HG02938 (cell line): ENCODE data around the gene AGO4.
"Not testable (repeated sequence)": the region's sequence is repeated elsewhere in the genome, so short reads cannot be mapped to it uniquely, and the experiment has no call there.

ENCODE experiments used
- ATAC-seq: cut with Tn5 transposase; IDR thresholded peaks from one replicate; pipeline ENCODE4 v1.9.1; 2021; ENCODE audit warnings: mild to moderate bottlenecking, moderate library complexity; ENCODE audit not compliant: unreplicated experiment

Gene AGO4

DNA sequence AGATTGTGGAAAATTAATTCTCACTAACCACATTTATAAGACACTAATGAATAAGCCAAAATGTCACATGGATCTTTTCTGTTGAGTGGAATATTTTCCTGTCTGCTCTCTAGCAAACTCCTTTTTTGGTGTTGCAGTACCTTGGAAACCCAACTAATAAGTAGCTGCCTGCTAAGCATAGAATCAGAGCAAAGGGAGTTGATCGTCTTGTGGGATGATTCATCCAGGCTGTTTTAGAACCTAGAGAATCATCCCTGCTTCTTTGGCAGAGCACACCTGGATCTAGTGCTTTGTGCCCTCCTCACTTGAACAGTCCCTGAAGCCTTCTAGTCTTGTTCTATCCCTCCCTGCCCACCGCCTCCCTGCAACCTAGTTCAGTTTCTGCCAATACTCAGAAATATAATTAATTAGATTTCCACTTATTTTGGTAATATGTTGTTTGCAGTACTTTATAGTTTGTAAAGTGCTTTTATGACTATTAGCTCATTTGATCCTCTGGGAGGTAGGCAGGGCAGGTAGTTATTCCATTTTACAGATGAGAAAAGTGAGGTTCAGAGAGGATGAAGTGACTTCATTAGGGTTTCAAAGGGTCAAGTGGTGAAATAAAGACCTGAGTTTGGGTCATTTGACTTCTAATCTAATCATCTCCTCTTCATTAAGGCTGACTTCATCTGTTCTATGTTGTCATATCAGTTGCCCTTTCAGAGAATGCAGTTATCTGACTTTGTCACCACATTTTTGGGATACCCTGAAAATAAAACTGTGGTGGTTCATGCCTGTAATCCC, 2.5 kb downstream of the AGO4 start:
- no peak for ATAC-seq

DNA sequence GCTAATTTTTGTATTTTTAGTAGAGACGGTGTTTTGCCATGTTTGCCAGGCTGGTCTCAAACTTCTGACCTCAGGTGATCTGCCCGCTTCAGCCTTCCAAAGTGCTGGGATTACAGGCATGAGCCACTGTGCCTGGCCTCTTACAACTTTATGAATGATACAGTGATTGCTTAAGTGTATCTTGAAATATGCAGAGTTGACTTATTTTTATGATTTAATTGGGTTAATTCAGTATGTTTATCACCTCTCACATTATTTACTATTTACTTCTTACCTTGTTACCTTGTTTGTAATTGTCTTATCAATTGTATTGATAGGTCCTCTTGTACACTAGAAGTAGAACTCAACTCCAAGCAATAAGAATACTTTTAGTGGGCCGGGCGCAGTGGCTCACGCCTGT, 4.9 kb downstream of the AGO4 start:
- ATAC-seq, result not testable (repeated sequence)

DNA sequence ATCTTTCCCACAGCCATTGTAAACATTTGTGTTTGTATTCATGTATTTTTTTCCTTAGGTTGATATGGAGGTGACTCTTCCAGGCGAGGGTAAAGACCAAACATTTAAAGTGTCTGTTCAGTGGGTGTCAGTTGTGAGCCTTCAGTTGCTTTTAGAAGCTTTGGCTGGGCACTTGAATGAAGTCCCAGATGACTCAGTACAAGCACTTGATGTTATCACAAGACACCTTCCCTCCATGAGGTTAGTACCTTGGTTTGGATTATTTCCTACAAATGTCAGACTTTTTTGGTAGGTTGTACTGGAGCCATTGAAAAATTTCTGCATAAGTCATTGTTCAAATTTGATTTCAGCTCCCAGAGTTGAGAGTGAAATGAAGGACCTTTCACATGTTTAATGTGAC, 17.4 kb downstream of the AGO4 start:
- no peak for ATAC-seq

DNA sequence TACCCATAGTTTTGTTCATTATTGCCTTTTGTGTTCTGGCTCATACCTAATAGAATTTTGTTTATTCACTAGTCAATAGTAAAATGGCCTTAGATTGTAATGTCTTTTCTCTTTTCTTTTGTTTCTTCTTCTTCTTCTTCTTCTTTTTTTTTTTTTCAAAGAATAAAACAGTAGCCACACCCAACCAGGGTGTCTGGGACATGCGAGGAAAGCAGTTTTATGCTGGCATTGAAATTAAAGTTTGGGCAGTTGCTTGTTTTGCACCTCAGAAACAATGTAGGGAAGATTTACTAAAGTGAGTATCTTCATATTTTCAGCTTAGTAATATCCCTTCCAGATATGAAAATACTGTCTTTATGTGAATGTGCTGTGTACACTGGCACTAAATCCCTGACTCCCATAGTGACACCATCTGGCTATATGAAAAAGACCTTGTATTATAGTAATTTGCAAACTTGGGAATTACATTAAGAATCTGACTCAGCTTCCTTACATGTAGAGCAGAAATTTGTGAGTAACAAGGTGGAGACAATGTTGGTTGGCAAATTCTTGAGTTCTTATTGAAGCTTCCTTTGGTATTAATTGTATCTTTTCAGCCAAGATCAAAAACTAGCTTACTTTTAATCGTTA, 24.6 kb downstream of the AGO4 start:
- no peak for ATAC-seq

DNA sequence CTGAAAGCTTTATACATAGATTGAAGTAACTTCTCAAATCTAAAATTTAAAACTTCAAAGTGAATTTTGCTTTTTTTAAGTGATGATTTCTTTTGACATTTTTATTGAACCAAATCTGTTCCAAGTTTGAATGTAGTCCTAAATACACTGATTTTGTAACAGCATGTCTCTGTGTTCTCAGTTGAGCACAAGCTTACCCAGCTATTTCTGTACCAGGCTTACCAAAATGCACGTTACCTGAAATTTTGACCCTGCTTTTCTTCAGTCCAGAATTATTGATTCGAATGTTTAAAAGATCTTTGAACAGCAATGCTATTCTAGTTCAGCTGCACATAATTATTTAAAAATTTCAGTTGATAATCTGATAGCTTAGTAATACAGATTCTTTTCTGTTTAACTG, 25.6 kb downstream of the AGO4 start:
- ATAC-seq, result no peak

DNA sequence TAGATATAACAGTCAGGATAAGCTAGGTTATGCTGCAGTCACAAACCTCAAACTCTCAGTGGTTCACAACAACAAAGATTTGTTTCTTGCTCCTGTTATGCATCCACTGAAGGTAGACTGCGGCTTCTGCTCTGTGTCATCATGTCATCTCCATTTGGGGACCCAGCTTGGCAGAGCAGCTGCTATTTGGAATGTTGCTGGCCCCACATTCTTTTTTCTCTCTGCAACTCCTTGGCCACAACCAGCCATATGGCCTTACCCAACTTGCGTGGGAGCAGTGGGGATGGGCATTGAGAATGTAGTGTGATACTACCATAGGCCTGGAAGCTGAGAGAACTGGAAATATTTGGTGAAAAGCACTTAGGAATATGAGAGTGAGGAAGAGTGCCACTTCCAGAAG, 26.4 kb downstream of the AGO4 start:
- no peak for ATAC-seq

DNA sequence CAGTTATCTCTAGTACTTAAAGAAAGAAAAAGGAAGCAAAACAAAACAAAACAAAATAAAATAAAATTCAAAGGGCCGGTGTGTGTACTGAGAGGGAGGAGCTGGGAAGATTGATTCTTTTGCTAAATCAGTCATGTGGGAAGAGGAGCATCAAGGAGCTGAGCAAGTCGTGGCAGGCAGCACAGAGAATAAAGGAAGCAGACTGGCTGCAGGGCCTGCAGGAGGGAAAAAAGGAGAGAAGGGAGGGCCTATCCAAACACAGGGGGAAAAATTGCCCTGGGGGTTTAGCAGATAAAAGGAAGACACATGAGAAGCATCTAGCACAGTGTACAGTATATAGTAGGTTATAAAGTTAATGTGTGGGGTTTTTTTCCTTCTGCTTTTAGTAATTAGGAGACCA, 27.6 kb downstream of the AGO4 start:
- ATAC-seq, result no peak

DNA sequence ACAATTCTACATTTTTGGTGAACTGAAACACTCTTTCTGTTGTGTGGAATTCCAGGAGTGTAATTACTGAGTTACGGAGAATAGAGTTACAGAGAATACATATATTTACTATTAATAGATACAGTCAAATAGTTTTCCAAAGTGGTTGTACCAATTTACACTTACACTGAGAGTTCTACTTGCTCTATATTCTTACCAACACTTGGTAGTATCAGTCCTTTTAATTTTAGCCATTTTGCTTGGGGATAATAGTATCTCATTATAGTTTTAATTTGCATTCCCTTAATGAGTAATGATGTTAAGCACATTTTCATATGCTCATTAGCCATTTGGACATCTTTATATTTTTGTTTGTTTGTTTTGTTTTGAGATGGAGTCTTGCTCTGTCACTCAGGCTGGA, 28.9 kb downstream of the AGO4 start:
- ATAC-seq, result no peak

DNA sequence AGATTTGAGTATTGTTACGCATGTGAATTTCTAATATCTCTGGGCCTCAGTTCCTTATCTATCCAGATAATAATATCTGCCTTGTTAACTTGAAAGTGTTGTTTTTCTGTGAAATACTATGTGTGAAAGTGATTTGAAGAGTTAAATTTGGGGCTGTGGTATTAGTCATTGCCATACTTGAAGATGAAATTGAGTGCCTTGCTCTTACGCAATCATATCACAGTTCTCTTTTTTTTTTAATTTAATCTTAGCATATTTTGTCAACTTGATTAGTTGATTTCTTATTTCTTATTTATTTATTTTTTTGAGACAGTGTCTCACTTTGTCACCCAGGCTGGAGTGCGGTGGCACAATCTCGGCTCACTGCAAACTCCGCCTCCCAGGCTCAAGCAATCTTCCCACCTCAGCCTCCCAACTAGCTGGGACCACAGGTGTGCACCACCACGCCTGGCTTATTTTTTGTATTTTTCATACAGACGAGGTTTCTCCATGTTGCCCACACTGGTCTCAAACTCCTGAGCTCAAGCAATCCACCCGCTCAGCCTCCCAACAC, 31.0 kb downstream of the AGO4 start:
- no peak for ATAC-seq

DNA sequence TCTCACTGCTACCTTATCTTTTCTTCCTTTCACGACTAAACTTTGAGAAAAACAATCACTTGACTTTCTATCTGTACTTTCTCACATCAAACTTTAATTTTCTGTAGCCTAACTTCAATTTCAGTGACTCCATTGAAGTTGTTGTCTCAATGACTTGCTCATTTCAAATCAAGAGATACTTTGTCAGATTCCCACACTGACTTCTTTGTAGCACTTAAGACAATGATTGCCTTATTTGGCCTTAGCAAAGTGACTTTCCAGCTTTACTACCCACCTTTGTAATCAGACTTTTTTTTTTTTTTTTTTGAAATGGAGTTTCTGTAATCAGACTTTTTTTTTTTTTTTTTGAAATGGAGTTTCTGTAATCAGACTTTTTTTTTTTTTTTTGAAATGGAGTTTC, 37.0 kb downstream of the AGO4 start:
- ATAC-seq, result no peak

DNA sequence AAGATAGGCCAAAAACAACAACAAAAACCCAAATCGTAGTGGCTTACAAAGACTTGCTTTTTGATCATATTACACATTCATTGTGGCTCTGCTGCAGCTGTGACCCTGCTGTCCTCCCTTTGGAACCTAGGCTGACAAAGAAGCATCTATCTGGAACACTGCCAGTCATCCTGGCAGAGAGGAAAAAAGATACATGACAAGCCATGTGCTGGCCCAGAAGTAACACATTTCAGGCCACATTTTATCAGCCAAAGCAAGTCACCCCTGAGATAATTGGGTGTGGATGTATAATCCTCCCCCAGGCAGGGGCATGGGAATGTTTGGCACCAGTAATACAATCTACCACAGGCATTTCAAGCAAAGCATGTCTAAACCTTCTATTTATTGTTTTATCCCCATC, 38.0 kb downstream of the AGO4 start:
- ATAC-seq, result no peak

DNA sequence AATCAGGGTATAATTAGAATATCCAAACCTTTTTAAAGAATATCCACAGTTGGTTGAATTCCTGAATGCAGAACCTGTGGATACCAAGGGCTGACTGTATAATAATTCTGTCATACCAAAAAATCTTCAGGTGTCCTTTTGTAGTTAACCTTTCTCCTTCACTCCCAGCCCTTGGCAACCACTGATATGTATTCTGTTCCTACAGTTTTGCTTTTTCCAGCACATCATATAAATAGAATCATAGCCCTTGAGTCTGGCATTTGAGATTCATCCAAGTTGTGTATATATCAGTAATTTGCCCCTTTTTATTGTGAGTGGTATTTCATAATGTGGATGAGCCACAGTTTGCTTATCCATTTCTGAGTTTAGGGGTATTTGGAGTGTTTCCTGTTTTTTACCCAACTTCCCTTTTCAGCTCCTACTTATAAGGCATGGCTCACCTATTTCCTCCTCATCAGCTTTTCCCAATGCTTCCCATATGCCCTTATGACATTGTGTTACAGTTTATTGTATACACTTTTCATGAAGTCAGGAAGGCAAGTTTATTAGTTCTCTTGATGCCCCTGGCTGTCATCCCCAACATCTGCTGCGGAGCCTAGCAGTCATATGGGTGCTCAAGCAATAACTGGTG, 40.2 kb downstream of the AGO4 start:
- ATAC-seq, result no peak

DNA sequence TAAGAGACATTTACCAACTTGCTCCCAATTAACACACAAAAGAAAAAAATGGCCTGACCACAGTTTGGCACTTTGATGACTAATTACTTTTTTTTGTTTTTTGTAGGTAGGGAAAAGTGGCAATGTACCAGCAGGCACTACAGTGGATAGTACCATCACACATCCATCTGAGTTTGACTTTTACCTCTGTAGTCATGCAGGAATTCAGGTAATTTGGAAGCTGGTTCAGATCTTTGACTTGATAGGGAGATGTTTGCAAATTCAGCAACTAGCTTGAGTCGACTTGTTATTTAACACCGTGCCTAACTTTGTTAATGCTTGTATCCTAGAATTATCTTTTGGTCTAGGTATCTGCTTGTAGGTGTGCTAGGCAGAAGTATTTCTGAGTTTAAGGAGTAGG, 42.2 kb downstream of the AGO4 start:
- ATAC-seq, result no peak

DNA sequence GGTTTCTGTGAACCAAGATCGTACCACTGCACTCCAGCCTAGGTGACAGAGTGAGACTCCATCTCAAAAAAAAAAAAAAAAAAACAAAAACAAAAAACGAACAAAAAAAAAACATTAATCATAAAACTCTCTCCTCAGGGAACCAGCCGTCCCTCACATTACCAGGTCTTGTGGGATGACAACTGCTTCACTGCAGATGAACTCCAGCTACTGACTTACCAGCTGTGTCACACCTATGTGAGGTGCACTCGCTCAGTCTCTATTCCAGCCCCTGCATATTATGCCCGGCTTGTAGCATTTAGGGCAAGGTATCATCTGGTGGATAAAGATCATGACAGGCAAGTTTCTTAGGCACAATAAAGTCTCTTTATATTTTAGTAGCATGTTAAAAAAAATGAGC, 42.9 kb downstream of the AGO4 start:
- no peak for ATAC-seq

DNA sequence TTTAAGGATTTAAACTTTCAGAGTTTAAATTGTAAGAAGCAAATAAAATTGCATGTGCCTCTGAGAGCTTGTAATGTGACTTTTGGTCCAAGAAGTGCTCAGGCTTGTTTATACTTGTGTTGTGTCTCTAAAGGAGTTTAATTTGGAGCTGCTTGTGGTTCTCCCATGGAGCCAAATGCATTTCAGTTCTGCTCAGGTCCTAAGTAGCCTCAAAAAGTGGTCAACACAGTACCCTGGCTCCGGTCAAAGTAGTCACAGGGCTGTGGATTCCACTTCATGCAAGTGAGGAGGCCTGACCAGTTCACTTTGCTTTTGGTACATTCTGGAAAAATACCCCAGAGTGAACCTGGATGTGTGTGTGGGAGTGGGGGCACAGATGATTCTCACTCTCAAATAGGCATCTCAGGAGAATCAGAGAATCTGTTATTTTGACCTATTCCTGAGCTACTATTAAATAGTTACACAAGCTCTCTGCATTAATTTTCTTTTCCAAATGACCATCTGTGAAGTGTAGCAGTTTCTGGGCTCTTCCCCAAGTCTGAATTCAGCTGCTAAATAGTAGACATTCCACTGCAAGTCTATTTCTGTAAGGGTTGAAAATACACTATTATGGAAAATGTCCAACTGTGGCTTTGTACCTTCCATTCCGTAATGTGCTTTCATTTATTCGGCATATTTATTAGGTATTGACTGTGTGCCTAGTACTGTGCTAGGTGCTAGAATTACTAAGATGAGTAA, 43.5 kb downstream of the AGO4 start:
- no peak for ATAC-seq

DNA sequence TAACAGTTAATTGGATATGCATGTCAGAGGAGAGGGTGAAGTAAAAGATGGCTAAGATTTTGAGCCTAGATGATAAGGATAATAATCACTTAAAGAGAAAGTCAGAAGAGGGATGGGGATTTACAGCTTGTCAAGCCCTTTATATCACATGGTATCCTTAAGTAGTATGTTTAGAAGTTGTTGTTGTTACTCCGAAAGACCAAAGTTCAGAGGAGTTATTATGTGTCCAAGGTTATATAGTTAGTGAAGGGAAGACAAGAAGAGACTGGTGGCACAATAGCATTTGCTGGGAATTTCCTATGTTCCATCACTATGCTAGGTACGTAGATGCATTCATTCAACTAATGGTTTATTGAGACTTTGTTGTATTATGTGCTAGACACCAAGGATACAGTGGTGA, 44.4 kb downstream of the AGO4 start:
- no peak for ATAC-seq

DNA sequence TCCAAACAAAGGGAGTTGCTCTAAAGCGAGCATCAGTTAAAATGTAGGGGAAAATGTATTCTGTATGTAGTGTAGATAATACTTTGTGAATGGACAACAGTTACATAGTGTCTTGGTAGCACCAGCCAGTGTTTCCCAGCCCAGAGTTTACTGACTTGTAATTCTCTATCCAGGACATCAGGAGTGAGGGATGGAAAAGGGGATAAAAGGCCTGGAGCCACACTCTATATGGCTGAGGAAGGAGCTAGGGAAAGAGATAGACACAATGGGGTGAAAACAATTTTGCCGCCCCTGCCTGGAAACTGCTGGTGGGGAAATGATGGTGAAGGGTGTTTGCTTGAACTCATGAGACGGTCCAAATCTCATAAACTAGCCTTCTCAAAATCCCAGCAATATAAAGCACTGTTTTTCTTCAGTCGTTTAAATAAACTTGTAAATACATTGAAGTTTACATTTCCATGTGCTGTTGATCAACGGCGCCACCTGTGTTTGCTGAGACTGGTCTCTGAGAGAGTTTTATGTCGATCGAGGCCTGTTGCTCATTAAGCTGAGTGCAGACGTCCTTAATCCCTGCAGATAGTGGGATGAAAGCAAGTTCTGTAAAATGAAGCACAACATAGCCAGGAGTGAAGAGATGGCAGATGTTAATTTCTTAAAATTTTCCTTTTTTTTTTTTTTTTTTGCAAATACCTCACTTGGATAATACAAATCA, 47.3 kb downstream of the AGO4 start:
- no peak for ATAC-seq

DNA sequence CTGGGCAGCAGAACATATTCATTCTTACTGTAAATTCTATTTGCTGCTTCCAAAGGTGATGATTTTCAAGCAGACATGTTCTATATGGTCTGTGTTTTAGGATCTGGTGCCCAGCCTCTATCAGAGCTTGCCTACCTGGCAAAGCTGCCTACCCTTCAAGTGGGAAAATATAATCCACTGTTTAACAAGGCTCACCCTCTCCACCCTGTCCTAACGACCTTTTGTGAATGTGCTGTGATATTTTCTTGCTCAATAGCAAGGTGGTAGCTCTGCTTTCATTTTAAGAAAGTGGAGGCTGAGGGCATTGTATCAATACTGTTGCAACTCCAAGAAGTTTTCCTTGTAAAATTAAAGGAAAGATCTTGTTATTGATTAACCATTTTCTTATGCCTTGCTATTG, 49.1 kb downstream of the AGO4 start:
- ATAC-seq, result no peak

DNA sequence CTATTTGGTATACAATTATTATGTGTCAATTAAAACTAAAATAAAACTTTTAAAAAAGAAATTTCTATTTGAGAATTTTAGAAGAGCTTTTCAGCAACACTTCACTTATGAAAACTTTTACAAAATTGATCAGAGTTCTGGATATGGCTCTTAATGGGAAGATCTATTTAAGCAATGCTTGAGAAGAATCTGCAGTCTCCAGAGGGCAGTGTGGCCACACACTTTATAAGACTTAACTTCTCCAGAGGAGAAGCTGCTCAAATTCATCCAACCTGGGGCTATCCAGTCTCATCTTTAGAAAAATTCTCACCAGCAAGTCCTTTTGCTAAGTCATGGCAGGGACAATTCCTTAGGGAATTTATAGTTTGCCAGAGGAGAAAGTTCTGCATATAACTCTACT, 50.0 kb downstream of the AGO4 start:
- no peak for ATAC-seq

DNA sequence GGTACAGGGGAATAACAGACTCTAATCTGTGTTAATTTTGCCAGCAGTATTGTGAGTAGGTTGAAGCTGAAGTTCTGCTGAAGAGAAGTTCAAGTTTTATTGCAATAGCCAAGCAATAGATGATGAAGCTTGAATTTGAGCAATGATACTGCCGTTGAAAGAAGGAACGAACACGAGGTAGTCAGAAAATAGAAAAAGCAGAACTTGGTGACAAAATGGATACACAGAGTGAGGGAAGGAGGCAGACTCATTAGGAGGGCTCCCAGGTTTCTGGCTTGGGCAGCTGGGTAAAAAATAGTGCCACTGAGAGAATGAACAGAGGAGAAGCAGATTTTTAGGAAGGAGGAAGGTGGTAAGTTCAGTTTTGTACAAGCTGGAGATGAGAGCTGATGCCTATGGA, 52.9 kb downstream of the AGO4 start:
- no peak for ATAC-seq

DNA sequence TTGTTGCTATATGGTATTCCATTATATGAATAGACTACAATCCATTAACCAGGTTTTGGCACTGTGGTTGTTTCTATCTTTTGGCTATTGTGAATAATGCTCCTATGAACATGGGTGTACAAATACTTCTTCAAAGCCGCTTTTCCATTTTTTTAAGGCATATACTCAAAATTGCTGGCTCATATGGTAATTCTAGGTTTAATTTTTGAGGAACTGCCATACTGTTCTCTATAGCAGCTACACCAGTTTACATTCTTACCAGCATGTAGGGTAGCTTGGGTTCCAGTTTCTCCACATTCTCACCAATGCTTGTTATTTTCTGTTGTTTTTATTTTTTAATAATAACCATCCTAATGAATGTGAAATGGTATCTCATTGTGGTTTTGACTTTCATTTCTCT, 55.3 kb downstream of the AGO4 start:
- ATAC-seq, result no peak
